GM21528 (cell line): ENCODE results near the gene TECPR2.

Experiments
- ATAC-seq: cut with Tn5 transposase; IDR thresholded peaks from one replicate; pipeline ENCODE4 v1.9.1; 2021; ENCODE audit warnings: mild to moderate bottlenecking, moderate library complexity; ENCODE audit not compliant: unreplicated experiment, low FRiP score

TECPR2 gene

DNA sequence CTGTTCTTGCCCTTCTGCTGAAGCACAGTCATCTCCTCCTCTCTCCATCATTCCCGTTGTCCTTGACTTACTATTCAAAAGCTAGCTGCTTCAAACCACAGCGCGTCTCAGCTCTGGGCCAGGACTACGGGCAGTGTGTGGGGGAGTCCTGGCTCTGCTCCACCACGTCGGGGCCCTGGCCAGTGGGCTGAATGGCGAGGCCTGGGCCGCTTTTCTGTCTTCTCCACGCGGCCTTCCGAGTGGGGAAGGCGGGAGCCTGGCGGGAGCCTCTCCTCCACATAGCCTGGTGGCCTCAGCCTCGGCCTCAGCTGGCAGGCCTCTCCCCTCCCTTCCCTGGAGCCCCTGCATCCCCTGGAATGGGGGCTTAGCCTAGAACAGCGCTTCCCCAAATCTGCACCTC, 130.4 kb downstream of the TECPR2 start:
- ATAC-seq = no peak

DNA sequence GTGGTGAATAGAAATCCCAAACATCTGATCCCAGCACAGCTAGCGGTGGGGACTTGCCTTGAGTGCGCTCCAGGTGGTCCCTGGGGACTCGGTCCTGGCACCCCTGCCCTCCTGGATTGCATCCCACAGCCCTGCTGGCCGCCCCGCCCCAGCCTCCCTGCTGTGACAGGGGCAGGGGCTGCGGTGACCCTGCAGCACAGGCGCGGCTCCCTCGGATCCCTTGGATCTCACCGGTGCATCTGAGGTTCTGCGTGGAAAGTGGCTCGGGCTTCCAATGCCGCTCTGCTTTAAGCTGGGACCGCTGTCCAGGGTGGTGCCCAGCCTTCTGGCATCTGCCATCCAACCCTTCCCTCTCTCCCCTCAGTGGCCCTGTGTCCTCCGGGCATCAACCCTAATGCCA, 130.8 kb downstream of the TECPR2 start:
- ATAC-seq = no peak

GRCh38 chr14:102495491-102496330, 133.0 kb downstream of the TECPR2 start:
- ATAC-seq = no peak

- ATAC-seq = no peak
These were observed 133.6 kb downstream of the TECPR2 start for GRCh38 chr14:102496331-102496691.

- no peak for ATAC-seq
These were observed 134.4 kb downstream of the TECPR2 start for GRCh38 chr14:102496958-102497744.

- ATAC-seq = no peak
These were observed 135.4 kb downstream of the TECPR2 start for GRCh38 chr14:102497998-102498677.

DNA sequence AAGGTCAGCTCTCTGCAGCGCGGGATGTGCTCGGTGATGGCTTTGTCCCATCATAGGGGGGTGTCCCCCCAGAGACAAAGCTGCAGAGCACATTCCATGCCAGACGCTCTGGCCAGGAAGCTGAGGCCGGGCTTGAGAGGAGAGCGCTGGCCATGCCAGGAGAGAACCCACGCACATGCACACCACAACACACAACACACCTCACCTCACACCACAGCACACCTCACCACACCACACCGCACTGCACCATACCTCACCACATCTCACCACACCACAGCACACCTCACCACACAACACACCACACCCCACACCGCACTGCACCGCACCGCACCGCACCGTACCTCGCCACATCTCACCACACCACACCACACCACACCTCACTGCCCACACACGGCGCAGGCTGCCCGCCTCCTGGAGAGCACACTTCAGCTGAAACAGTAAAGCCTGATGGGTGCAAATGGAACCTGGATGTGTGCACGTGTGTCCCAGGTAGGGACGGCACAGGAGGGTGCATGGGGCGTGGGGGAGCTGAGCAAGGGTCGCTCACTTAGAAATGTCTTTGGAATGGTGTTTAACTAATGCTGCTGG, 136.0 kb downstream of the TECPR2 start:
- no peak for ATAC-seq

DNA sequence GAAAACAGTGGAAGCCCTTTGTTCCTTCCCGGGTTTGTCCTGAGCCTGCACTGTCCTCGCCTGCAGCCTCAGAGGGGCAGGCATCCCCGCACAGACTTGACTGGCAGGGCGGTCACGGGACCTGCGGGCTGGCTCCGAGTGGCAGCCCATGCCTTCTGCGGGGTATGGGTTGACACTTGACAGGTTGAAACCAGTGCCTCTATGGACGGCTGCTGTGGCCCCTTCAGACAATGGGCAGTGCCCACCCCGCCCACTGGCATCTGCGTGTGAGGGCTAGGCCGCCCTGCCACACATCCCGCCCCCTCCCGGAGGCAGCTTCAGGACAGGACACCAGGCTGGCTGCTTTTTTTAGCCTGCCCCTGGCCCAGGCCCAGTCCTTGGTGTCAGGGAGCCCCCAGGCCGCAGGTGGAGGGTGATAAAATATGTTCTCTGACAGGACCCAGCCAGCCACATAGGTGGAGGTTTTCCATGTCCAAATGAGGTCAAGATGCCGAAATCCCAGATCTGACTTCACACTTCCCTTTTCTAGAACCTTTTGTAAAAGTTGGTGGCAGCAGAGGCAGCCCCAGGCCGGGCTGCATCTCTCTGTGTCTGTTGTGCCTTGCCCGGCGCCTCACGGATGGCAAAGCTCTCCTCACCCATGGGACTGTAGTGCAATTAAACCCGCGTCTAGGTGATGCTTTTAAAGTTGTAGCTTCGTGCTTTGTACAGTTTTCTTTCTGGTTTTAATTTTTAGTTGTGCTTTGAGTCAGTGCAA, 136.8 kb downstream of the TECPR2 start:
- ATAC-seq = no peak

- no peak for ATAC-seq
These were observed 137.5 kb downstream of the TECPR2 start for GRCh38 chr14:102500158-102500662.

DNA sequence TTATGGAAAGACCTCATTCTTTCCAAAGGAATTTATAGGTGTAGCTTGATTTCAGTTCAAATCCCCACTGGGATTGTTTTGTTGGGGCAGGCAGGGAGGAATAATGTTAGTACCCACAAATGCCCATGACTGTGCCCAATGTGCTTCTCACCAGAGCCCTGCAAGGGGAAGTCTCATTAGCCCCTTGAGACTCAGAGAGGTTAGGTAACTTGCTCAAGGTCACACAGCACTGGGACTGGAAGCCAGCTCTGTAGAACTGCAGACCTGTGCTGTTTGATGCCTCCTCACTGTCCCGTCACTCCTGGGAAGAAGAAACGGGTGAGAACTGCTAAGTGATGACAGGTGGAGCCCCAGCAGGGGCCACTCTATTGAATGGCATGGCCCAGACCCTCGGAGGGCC, 138.0 kb downstream of the TECPR2 start:
- ATAC-seq = no peak

GRCh38 chr14:102501751-102502315, 139.1 kb downstream of the TECPR2 start:
- ATAC-seq = no peak

DNA sequence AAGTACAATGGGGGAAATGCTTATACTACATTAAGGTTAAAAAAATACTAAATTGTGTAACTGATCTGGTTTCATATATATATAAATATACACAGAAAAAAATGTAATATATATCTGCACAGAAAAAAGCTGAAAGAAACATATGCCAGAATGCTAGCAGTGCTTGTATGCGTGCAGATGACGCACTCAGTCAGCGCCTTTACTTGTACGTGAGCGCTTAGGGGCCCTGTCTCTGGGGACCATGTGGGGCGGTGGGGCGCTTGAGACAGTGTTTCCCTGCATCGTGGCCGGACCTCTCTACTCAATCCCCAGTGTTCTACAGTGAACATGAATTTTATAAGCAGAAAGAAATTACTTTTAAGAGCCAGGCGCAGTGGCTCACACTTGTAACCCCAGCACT, 139.8 kb downstream of the TECPR2 start:
- no peak for ATAC-seq

DNA sequence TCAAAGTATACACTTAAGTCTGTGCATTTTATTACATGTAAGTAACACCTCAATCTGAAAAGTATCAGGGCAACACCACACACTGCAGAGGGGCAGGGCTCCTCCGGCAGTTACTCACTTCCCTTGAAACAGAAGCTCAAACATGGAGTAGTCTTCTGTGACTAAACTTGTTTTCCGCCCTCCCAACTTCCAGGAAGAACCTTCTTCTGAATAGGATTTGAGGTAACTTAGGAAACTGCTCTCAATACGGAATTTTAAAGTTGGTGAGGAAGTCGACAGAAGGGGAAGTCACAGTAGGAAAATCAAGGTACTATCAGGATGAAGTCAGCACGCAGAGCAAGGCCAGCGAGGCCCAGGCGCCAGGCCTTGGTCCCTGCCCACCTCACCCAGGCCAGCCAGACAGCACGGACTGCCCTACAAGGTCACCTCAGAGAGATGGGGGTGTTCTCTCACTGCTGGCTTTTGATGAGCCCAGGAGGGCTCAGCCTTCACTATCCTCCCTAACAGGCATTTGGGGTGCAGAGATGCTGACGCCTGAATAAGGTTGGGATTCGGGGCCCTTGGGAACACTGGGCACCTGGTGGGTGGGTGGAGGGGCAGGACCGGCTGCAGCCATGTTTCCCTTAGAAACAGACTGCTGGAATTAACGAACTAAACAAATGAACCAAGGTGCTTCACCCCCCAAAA, 141.0 kb downstream of the TECPR2 start:
- no peak for ATAC-seq

DNA sequence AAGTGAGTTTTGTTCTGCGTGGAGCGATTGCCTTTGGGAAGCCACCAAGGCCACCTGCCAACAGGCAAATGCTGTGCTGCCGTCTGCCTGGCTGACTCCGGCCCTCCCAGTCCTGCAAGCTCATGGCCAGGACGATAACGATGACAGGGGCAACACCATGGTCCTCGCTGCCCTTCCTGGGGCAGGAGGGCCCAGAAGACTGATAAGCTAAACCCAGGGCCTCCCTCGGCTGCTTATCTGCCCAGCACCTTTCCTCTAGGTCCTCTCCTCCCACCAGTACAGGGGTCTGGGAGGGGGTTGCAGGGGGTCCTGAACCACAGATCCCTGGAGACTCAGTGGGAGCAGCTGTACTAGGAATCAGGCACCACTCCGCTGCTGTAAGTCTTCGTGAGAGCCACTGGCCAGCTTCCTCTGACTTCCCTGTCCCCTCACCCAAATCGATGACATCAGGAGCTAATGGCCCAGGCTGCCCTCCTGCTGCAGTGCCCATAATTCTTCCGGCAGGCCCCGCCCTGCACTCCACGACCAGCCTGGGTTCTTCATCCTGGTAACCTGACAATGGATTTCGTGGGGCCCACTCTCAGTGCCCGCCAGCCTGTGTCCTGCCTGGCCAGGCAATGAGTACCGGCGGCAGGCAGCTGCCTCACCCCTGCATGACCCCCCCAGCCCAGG, 141.7 kb downstream of the TECPR2 start:
- no peak for ATAC-seq

- no peak for ATAC-seq
These were observed 142.4 kb downstream of the TECPR2 start for GRCh38 chr14:102505000-102505619.

GRCh38 chr14:102505775-102506625, 143.3 kb downstream of the TECPR2 start:
- no peak for ATAC-seq

DNA sequence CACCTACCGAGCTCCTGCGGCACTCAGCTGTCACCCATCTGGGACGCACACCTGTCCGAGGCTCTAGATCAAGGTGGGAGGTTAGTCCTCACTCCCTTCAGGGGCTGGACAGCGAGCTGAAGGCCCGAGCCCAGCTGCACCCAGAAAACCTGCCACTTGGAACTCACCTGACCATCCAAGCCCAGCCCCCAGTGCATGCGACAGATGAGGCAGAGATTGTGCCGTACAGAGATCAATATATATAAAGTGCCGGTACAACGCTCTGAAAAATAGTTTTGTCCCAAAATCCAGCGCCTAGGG, 143.8 kb downstream of the TECPR2 start:
- no peak for ATAC-seq
